ENCODE results near the gene OTUD5. TPM values are rescaled to one million over a fixed set of nuclear protein-coding genes. Genes with fewer than 3 reads are reported as not detected.

The OTUD5 gene
- total and polyA plus RNA-seq, 8 donors = 38.1 to 60.4 (median 58.2) TPM

DNA sequence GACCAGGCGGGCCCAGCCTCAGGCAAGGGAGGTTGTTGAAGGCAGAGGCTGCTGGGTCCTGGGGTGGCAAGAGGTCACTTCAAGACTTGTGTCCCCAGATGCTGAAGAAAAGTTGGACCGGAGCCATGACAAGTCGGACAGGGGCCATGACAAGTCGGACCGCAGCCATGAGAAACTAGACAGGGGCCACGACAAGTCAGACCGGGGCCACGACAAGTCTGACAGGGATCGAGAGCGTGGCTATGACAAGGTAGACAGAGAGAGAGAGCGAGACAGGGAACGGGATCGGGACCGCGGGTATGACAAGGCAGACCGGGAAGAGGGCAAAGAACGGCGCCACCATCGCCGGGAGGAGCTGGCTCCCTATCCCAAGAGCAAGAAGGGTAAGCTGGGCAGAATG is 55.3 kb downstream of the OTUD5 start:
- no peak overlapping the region for H3K27ac ChIP-seq
- intact Hi-C loops (cut with DNase I) = no loop called here
- peaks cover 0 to 64% of the 10 kb centered on the region in 2 donors for H3K36me3 ChIP-seq
- DNase-seq (no peak), ATAC-seq (no peak)
- no peaks in the 10 kb centered on the region for H3K9me3 ChIP-seq
- no peak overlapping the region for H3K4me3 ChIP-seq
- TF ChIP-seq, protein P1, sequence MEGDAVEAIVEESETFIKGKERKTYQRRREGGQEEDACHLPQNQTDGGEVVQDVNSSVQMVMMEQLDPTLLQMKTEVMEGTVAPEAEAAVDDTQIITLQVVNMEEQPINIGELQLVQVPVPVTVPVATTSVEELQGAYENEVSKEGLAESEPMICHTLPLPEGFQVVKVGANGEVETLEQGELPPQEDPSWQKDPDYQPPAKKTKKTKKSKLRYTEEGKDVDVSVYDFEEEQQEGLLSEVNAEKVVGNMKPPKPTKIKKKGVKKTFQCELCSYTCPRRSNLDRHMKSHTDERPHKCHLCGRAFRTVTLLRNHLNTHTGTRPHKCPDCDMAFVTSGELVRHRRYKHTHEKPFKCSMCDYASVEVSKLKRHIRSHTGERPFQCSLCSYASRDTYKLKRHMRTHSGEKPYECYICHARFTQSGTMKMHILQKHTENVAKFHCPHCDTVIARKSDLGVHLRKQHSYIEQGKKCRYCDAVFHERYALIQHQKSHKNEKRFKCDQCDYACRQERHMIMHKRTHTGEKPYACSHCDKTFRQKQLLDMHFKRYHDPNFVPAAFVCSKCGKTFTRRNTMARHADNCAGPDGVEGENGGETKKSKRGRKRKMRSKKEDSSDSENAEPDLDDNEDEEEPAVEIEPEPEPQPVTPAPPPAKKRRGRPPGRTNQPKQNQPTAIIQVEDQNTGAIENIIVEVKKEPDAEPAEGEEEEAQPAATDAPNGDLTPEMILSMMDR (IDR thresholded peaks at IDR 0.05) = no peak
- H3K27me3 ChIP-seq = no peaks in the 10 kb centered on the region
- peaks cover 0 to 11% of the 10 kb centered on the region in 2 donors for H3K4me1 ChIP-seq

DNA sequence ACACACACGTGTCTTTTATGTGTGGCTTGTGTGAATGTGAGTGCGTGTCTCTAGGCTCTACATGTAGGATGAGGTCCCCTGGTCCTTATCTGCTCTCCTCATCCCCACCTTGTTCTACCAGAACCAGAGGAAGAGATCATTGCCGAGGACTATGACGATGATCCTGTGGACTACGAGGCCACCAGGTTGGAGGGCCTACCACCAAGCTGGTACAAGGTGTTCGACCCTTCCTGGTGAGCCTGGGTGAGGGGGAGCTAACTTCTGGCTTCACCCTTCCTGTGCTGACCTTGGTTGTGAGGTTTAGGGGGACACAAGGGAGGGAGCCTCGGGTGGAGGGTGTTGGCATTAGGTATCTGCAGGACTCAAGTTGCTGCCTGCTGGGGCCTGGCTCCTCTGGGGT is 56.3 kb downstream of the OTUD5 start:
- peaks cover 0 to 19% of the 10 kb centered on the region in 2 donors for H3K4me1 ChIP-seq
- H3K4me3 ChIP-seq = no peak overlapping the region
- no peak overlapping the region for H3K27ac ChIP-seq
- no peaks in the 10 kb centered on the region for H3K9me3 ChIP-seq
- no peaks in the 10 kb centered on the region for H3K27me3 ChIP-seq
- intact Hi-C loops (cut with DNase I) = no loop called here
- TF ChIP-seq, protein P1 (IDR thresholded peaks at IDR 0.05) = no peak
- DNase-seq (no peak), ATAC-seq (no peak)
- peaks cover 0 to 56% of the 10 kb centered on the region in 2 donors for H3K36me3 ChIP-seq

DNA sequence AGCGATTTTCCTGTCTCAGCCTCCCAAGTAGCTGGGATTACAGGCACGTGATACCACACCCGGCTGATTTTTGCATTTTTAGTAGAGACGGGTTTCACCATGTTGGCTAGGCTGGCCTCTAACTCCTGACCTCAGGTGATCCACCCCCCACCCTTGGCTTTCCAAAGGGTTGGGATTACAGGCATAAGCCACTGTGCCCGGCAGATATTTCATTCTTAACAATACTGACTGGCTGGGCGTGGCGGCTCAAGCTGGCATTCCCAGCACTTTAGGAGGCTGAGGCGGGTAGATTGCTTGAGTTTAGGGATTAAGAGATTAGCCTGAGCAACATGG is 58.4 kb downstream of the OTUD5 start:
- H3K27me3 ChIP-seq = no peaks in the 10 kb centered on the region

DNA sequence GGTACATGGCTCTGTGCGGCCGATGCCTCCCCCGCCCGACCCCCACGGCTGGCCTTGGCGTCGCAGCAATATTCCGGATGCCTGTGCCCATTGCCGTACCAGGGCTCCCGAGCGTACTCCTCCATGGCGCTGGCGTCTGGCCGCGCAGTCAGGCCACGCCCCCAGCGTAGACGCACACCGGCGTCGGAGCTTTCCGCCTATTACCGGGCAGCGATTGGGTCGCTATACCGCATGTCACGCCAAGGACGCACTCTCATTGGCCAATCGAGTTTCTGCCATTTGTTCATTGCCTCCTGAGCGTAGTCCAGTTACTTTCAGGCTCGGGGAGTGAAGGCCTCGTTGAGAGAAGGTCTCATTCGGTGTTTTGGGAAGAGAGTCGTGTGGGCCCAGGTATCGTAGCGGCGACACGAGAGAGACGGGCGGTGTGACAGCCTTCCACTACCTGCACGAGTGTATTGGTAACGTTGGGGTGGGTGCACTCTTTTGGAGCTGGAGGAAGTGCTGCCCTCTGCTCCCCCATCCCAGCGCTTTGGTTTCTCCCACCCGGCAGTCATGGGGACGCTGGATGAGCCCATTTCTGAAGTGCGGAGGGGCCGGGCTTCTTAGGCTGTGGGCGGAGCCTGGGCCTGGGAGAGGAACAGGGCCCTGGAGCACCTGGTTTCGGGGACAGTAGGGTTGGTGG is 59.6 kb downstream of the OTUD5 start, which contains the start of the genes PQBP1 and TIMM17B:
PQBP1 (plus strand) TSS at position 306 of the 682 bp plus-strand sequence. CDS start 580 bp downstream, outside the sequence.
TIMM17B (minus strand) TSS at position 144 of the 682 bp plus-strand sequence; CDS start at position 125, 19 bp downstream.
- TF ChIP-seq, protein P1 (IDR thresholded peaks at IDR 0.05) = no peak
- Histone ChIP-seq H3K27me3 (no peaks in the 10 kb centered on the region), H3K27ac (peak within 1 kb of the TSS; percentile 83 to 93), H3K4me3 (peak within 1 kb of the TSS; percentile 39 to 62), H3K36me3 (peaks cover 0 to 26% of the 10 kb centered on the region in 2 donors), H3K9me3 (no peaks in the 10 kb centered on the region), H3K4me1 (peaks cover 0 to 19% of the 10 kb centered on the region in 2 donors)
- ATAC-seq (peak; percentile 97), DNase-seq (peak; percentile 91 to 94 (median 93))
- intact Hi-C loops (cut with DNase I) = no loop called here

More for the DNA sequence above, 58.4 kb downstream of the OTUD5 start:
- peaks cover 0 to 36% of the 10 kb centered on the region in 2 donors for H3K36me3 ChIP-seq
- H3K27ac ChIP-seq = no peak overlapping the region
- H3K4me3 ChIP-seq = peak overlapping the region in 1 of 2 donors; percentile 62
- intact Hi-C loops (cut with DNase I) = no loop called here
- no peak for DNase-seq
- TF ChIP-seq, protein P1 (IDR thresholded peaks at IDR 0.05) = no peak
- H3K4me1 ChIP-seq = peaks cover 0 to 19% of the 10 kb centered on the region in 2 donors
- no peaks in the 10 kb centered on the region for H3K9me3 ChIP-seq
- no peak for ATAC-seq

DNA sequence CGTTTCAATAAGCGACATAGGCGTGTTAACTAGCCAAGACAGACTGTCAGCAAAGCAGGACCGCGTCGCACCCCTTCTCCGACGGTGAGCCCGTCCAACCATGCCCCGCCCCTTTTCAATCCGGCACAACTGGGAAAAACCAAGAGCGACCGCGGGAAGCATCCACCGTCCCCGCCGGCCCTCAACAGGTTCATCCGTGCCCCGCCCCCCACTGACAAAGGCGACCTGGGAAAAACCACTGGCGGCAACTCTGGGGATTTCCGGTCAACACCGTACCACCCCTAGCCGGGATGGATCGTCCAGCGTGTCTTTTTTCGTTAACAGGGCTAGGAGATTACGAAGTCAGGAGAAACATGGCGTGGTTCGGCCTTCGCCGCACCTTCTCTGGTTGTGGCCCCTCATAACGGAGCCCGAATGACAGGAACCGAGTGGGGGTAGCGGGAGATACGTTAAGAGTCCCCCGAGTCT is 60.2 kb downstream of the OTUD5 start:
- H3K4me3 ChIP-seq = peak overlapping the region; percentile 39 to 62
- TF ChIP-seq, protein P1 (IDR thresholded peaks at IDR 0.05) = no peak
- peak overlapping the region; percentile 83 to 93 for H3K27ac ChIP-seq
- intact Hi-C loops (cut with DNase I) = no loop called here
- H3K27me3 ChIP-seq = no peaks in the 10 kb centered on the region
- peak; percentile 76 for ATAC-seq
- peak; percentile 51 to 84 (median 78) for DNase-seq
- H3K4me1 ChIP-seq = peaks cover 0 to 19% of the 10 kb centered on the region in 2 donors
- H3K9me3 ChIP-seq = no peaks in the 10 kb centered on the region
- H3K36me3 ChIP-seq = peaks cover 0 to 21% of the 10 kb centered on the region in 2 donors
